Measurements from ENCODE around the gene CSH2.
A peak's percentile ranks its signal among the peaks of the same experiment; 100 is the strongest.

GRCh38 chr17:63826468-63827001 is 46.9 kb downstream of the CSH2 start:
- TF ChIP-seq REST (IDR thresholded peaks at IDR 0.05; ENCODE audit: insufficient read depth in 1 of 2, low read depth in 2 of 2, low read length in 2 of 2): peak in 1 of 2 experiments; percentile 61; a peak in 2 of 4 replicates
- no peak for TF ChIP-seq POLR2AphosphoS5 (IDR thresholded peaks at IDR 0.05; ENCODE audit: low read depth, low read length)
- 0 out of 2 replicates have a peak, but pooled peaks have one; percentile 55 for TF ChIP-seq SIN3A (IDR thresholded peaks at IDR 0.05; ENCODE audit: borderline replicate concordance, insufficient read depth, low read length)
- TF ChIP-seq TAF1 (IDR thresholded peaks at IDR 0.05; ENCODE audit: borderline replicate concordance, insufficient read depth, low read length): no peak
